Ovary (tissue), 9 donors: ENCODE measurements around the gene KCNMA1. TPM values are rescaled to one million over a fixed set of nuclear protein-coding genes. Genes with fewer than 3 reads are reported as not detected.

Experiments
- DNase-seq, 5 donors: peaks; one replicate each; pipeline ENCODE4 v3.0.0-alpha.2; 2019 to 2020
- H3K27ac ChIP-seq, 2 donors: fragments of 200-600 bp; one replicate each; pipeline versions ENCODE4 v1.5.1 to v1.8.0; 2019 to 2022
- H3K27me3 ChIP-seq: fragments of 200-600 bp; one replicate; pipeline ENCODE4 v1.8.0; 2022
- H3K36me3 ChIP-seq: fragments of 200-600 bp; sonication (generic); one replicate; pipeline ENCODE4 v1.5.1; 2019
- H3K4me1 ChIP-seq: one replicate; pipeline ENCODE4 v1.8.1; 2013; ENCODE audit warnings: mild to moderate bottlenecking, moderate library complexity; ENCODE audit not compliant: insufficient read depth
- H3K4me3 ChIP-seq: fragments of 200-600 bp; sonication (generic); one replicate; pipeline ENCODE4 v1.5.1; 2017
- H3K9me3 ChIP-seq, 2 donors: fragments of 200-600 bp in 1 of 2; sonication (generic) in 1 of 2; one replicate each; pipeline versions ENCODE4 v1.5.1 to v1.8.1; 2013 to 2019; ENCODE audit warnings: mild to moderate bottlenecking in 1 of 2, moderate library complexity in 1 of 2
- EP300 ChIP-seq: sonication (generic); formaldehyde crosslinking; IDR thresholded peaks from one replicate; pipeline ENCODE4 v1.6.1; 2017; ENCODE audit warnings: antibody characterized with exemption
- POLR2A ChIP-seq: fragments of 450-650 bp; IDR thresholded peaks from one replicate; pipeline ENCODE4 v1.6.1; 2017; ENCODE audit warnings: antibody characterized with exemption, mild to moderate bottlenecking, moderate library complexity
- WGBS, 3 donors: extraction: QIAGEN DNeasy Blood & Tissue Kit in 1 of 3; methylation state at CpG; one replicate each; pipeline versions ENCODE4 v1.1.5 to v1.1.7; 2013 to 2017; 5-methylcytosine and 5-hydroxymethylcytosine counted together
- intact Hi-C, 4 donors: fragments of 100-400 bp; cut with DNase I; formaldehyde crosslinking; loops; one replicate each; pipeline versions ENCODE4 v1.11.0 to v1.15.1; 2022 to 2023
- polyA plus RNA-seq, 2 donors: library from polyadenylated mRNA; stranded (reverse); fragments of 200-250 nt in 1 of 2; fragments of 350-450 nt in 1 of 2; fragmentation: Illumina TruSeq in 1 of 2; extraction: RNeasy Lipid Tissue Mini Kit (QIAGEN cat#74804) in 1 of 2; gene quantifications; one replicate each; pipeline ENCODE4 v1.2.3, GENCODE V29; 2013 to 2014
- total RNA-seq, 7 donors: library from RNA; depleted of rRNA in 2 of 7; stranded (reverse); fragments of >200 nt in 2 of 7; fragmentation: NEBNext Ultra II Directional in 3 of 7; extraction: Animal tissue kit (Norgen Biotek cat#: 25700) in 3 of 7; gene quantifications; one replicate each; pipeline versions ENCODE4 v1.1.0 to v1.2.4, GENCODE V29; 2016 to 2023
- TF ChIP-seq, protein P1 (sequence below), 3 donors: fragments of 450-650 bp in 2 of 3; fragments of 200-600 bp in 1 of 3; IDR thresholded peaks; one replicate each; pipeline versions ENCODE4 v1.5.1 to v1.8.0; 2016 to 2022; ENCODE audit warnings: antibody characterized with exemption in 3 of 3, mild to moderate bottlenecking in 1 of 3
- donor health status: DM: no; HTN: no; CAD: no; lungs with moderate emphysema.
- donor health status: DM: no; HTN: no; CAD: no.
- donor health status: Bipolar disorder and iron deficiency.
- donor health status: DM: yes; HTN: yes; CAD: no.
- donor health status: DM: no; HTN: no; CAD: no.
- donor health status: DM: yes; HTN: yes; CAD: no.

The KCNMA1 gene
- total and polyA plus RNA-seq, 9 donors: 7.0 to 83.8 (median 25.1) TPM

DNA sequence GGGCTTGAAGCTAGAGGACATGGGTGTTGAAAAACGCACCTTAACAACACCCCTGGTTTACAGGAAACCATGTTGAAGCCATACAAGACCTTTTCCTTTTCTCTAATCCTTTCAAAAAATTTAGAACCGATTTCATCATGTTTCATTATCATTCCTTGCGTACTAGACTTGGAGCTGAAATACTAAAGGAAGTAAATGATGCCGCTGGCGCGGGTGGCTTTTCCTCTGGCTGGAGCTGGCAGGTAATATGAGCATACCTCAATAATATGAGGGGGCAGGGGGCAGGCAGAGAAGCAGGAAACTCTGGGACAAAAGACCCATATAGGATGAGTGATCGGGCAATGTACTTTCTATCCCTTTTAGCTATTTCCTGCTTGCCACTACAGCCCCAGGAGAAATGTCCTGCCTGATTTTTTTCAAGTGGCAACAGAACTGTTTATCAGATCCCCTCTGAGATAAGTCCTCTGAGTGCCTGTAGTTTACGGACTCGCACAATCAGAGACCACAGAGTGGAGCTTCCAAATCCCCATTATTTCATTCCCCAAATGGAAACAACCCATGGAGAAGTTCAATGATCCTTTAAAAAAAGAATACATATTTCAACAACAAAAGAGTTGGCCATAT, 450.1 kb downstream of the KCNMA1 start:
- no peaks in the 10 kb centered on the region for H3K36me3 ChIP-seq
- no peak overlapping the region for H3K4me3 ChIP-seq
- H3K9me3 ChIP-seq: no peaks in the 10 kb centered on the region
- TF ChIP-seq POLR2A (no peak), EP300 (no peak)
- TF ChIP-seq, protein P1, sequence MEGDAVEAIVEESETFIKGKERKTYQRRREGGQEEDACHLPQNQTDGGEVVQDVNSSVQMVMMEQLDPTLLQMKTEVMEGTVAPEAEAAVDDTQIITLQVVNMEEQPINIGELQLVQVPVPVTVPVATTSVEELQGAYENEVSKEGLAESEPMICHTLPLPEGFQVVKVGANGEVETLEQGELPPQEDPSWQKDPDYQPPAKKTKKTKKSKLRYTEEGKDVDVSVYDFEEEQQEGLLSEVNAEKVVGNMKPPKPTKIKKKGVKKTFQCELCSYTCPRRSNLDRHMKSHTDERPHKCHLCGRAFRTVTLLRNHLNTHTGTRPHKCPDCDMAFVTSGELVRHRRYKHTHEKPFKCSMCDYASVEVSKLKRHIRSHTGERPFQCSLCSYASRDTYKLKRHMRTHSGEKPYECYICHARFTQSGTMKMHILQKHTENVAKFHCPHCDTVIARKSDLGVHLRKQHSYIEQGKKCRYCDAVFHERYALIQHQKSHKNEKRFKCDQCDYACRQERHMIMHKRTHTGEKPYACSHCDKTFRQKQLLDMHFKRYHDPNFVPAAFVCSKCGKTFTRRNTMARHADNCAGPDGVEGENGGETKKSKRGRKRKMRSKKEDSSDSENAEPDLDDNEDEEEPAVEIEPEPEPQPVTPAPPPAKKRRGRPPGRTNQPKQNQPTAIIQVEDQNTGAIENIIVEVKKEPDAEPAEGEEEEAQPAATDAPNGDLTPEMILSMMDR (IDR thresholded peaks at IDR 0.05): no peak
- no peak for DNase-seq
- no peaks in the 10 kb centered on the region for H3K4me1 ChIP-seq
- intact Hi-C loops: no loop called here
- H3K27me3 ChIP-seq: no peaks in the 10 kb centered on the region
- 84 to 91% (median 90%) methylated on average over 9 of the region's 9 CpGs for WGBS, 3 donors
- no peak overlapping the region for H3K27ac ChIP-seq

DNA sequence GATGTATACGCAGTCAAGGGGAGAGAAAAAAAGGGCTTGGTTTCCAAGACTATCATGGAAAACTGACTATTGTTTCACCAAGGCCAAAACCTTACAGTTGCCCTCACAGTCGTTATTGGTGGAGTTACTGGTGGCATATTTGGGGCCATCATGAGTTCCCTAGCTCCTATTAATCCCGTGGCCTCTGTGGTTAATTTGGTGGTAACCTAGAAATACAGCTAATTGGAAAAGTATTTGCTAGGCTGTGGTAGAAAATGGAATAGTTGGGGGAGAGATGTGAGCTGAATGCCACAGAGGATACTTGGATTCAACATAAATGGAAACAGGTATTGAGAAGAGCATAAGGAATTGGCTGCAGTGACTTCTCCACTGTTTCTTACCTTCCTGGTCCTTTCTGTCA, 450.7 kb downstream of the KCNMA1 start:
- Histone ChIP-seq H3K36me3 (no peaks in the 10 kb centered on the region), H3K9me3 (no peaks in the 10 kb centered on the region), H3K27ac (no peak overlapping the region), H3K27me3 (no peaks in the 10 kb centered on the region), H3K4me3 (no peak overlapping the region), H3K4me1 (no peaks in the 10 kb centered on the region)
- no peak for TF ChIP-seq POLR2A
- TF ChIP-seq, protein P1 (IDR thresholded peaks at IDR 0.05): no peak
- TF ChIP-seq EP300: no peak
- 71 to 96% (median 87%) methylated on average over 3 of the region's 3 CpGs for WGBS, 3 donors
- intact Hi-C loops: no loop called here
- DNase-seq: no peak

DNA sequence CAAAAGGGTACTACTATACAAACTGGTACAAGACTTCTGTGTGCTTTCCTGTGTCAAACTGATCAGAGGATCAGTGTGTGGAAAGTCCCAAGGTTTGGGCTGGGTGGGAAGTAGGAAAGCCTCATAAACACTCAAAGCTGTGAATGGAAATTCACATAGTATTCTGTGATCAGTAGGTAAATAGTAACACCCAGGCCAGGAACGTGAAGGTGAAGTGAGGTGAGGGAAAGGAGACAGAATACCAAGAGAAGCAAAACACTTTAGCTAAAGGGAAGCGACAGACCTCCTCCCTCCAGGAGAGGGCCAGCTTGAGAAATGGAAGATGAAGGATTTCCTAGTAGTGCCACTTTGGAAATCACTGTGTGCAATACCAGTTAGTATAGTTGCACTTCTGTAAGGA, 451.9 kb downstream of the KCNMA1 start:
- no peaks in the 10 kb centered on the region for H3K4me1 ChIP-seq

DNA sequence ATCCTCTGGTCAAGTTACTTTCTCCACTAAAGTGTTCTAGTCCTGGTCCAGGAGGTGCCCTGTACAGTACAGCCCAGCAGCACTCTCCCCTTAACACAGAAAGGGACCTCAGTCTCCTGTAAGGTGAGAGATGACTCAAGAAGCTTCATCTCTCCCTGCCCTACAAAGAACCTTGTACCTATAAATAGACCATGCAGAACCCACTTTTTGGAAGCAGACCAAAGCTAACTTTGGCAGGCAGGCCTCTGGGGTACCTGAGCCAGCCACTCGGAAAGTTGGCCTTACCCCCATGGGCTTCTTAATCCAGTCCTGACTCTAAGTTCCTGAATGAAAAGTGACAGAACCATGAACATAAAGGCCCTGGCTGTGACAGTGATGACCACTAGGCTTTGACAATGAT, 454.8 kb downstream of the KCNMA1 start:
- no peaks in the 10 kb centered on the region for H3K27me3 ChIP-seq
- TF ChIP-seq, protein P1 (IDR thresholded peaks at IDR 0.05): no peak
- TF ChIP-seq EP300: no peak
- no peak for TF ChIP-seq POLR2A
- no peak overlapping the region for H3K4me3 ChIP-seq
- H3K36me3 ChIP-seq: no peaks in the 10 kb centered on the region
- DNase-seq: no peak
- 77 to 100% (median 88%) methylated on average over 1 of the region's 1 CpG for WGBS, 3 donors
- no peak overlapping the region for H3K27ac ChIP-seq
- peaks cover 1% of the 10 kb centered on the region for H3K4me1 ChIP-seq
- H3K9me3 ChIP-seq: no peaks in the 10 kb centered on the region
- intact Hi-C loops: no loop called here

More for the DNA sequence above, 451.9 kb downstream of the KCNMA1 start:
- intact Hi-C loops: no loop called here
- no peaks in the 10 kb centered on the region for H3K27me3 ChIP-seq
- 69 to 75% (median 74%) methylated on average over 2 of the region's 2 CpGs for WGBS, 3 donors
- H3K9me3 ChIP-seq: no peaks in the 10 kb centered on the region
- no peak for DNase-seq
- no peaks in the 10 kb centered on the region for H3K36me3 ChIP-seq
- no peak overlapping the region for H3K27ac ChIP-seq
- TF ChIP-seq, protein P1 (IDR thresholded peaks at IDR 0.05): no peak
- TF ChIP-seq POLR2A: no peak
- TF ChIP-seq EP300: no peak
- no peak overlapping the region for H3K4me3 ChIP-seq
